NCI-H1105 treated with DMSO at 0.1 percent for 48 hours (cell line): ENCODE data around the gene FRAT1.
"Not testable (repeated sequence)": the region's sequence is repeated elsewhere in the genome, so short reads cannot be mapped to it uniquely, and the experiment has no call there.

ENCODE experiments used
- DNase-seq: peaks from one replicate; lab custom pipeline; 2025; lab: John Stamatoyannopoulos, UW

FRAT1 gene

GRCh38 chr10:97334370-97335175 lies 15.5 kb downstream of the FRAT1 start, which contains the start of gene FRAT2:
FRAT2 (minus strand) TSS chr10:97334729; CDS start chr10:97334572, 157 bp downstream.
- DNase-seq, result peak; percentile 69

GRCh38 chr10:97335188-97335619 lies 16.1 kb downstream of the FRAT1 start:
- DNase-seq, result no peak

GRCh38 chr10:97336006-97336405 lies 16.9 kb downstream of the FRAT1 start:
- DNase-seq, result no peak

GRCh38 chr10:97336446-97336845 lies 17.4 kb downstream of the FRAT1 start:
- no peak for DNase-seq

GRCh38 chr10:97336942-97337831 lies 18.1 kb downstream of the FRAT1 start:
- DNase-seq, result peak; percentile 24

GRCh38 chr10:97338041-97338440 lies 19.0 kb downstream of the FRAT1 start:
- DNase-seq, result no peak

GRCh38 chr10:97341416-97341815 lies 22.3 kb downstream of the FRAT1 start:
- no peak for DNase-seq

GRCh38 chr10:97343664-97344063 lies 24.6 kb downstream of the FRAT1 start:
- DNase-seq, result not testable (repeated sequence)

- no peak for DNase-seq
These were observed 28.2 kb downstream of the FRAT1 start for GRCh38 chr10:97347317-97347716.

GRCh38 chr10:97349752-97350513 lies 30.9 kb downstream of the FRAT1 start:
- no peak for DNase-seq

GRCh38 chr10:97353945-97354344 lies 34.9 kb downstream of the FRAT1 start:
- DNase-seq, result no peak

GRCh38 chr10:97355571-97355975 lies 36.5 kb downstream of the FRAT1 start:
- no peak for DNase-seq

GRCh38 chr10:97356318-97356914 lies 37.3 kb downstream of the FRAT1 start:
- DNase-seq, result no peak

GRCh38 chr10:97356918-97357317 lies 37.8 kb downstream of the FRAT1 start:
- DNase-seq, result no peak

- no peak for DNase-seq
These were observed 39.3 kb downstream of the FRAT1 start for GRCh38 chr10:97358349-97358748.

- no peak for DNase-seq
These were observed 39.7 kb downstream of the FRAT1 start for GRCh38 chr10:97358781-97359180.

GRCh38 chr10:97360705-97361536 lies 41.9 kb downstream of the FRAT1 start:
- no peak for DNase-seq

GRCh38 chr10:97361537-97361901 lies 42.4 kb downstream of the FRAT1 start:
- DNase-seq, result no peak

- DNase-seq, result no peak
These were observed 43.4 kb downstream of the FRAT1 start for GRCh38 chr10:97362310-97363033.

GRCh38 chr10:97363071-97363470 lies 44.0 kb downstream of the FRAT1 start:
- DNase-seq, result no peak
